Brain microvascular endothelial cell (primary cell): Measurements from ENCODE around the gene PGA3.
"Not testable (repeated sequence)": the region's sequence is repeated elsewhere in the genome, so short reads cannot be mapped to it uniquely, and the experiment has no call there.

Experiments
- DNase-seq: peaks from one replicate; pipeline ENCODE4 v3.0.0-alpha.2; 2020
- H3K27ac ChIP-seq: fragments of 250-450 bp; sonication (Bioruptor Pico); 2 replicates; pipeline ENCODE4 v1.5.1; 2020; ENCODE audit warnings: mild to moderate bottlenecking, moderate library complexity
- H3K27me3 ChIP-seq: fragments of 250-450 bp; sonication (Bioruptor Pico); replicated peaks from 2 replicates; pipeline ENCODE4 v1.5.1; 2020; ENCODE audit warnings: mild to moderate bottlenecking
- H3K36me3 ChIP-seq: fragments of 250-450 bp; sonication (Bioruptor Pico); replicated peaks from 2 replicates; pipeline ENCODE4 v1.5.1; 2020; ENCODE audit warnings: mild to moderate bottlenecking
- H3K4me3 ChIP-seq: 2 replicates; pipeline ENCODE4 v1.5.1; 2011; ENCODE audit warnings: low read depth, mild to moderate bottlenecking, control low read depth, low read length, moderate library complexity
- in situ Hi-C: cut with HindIII; loops from 2 replicates; pipeline ENCODE4 v1.10.0; 2017; ENCODE audit warnings: low sequenced_read_pairs, low pct_ligation_motif_present
- TF ChIP-seq, protein P1 (sequence below): IDR thresholded peaks from 2 replicates; pipeline ENCODE4 v1.5.1; 2011; ENCODE audit warnings: low read depth, mild to moderate bottlenecking, moderate library complexity, low read length, control low read depth, inconsistent platforms; ENCODE audit errors: missing control alignments

Gene PGA3

DNA sequence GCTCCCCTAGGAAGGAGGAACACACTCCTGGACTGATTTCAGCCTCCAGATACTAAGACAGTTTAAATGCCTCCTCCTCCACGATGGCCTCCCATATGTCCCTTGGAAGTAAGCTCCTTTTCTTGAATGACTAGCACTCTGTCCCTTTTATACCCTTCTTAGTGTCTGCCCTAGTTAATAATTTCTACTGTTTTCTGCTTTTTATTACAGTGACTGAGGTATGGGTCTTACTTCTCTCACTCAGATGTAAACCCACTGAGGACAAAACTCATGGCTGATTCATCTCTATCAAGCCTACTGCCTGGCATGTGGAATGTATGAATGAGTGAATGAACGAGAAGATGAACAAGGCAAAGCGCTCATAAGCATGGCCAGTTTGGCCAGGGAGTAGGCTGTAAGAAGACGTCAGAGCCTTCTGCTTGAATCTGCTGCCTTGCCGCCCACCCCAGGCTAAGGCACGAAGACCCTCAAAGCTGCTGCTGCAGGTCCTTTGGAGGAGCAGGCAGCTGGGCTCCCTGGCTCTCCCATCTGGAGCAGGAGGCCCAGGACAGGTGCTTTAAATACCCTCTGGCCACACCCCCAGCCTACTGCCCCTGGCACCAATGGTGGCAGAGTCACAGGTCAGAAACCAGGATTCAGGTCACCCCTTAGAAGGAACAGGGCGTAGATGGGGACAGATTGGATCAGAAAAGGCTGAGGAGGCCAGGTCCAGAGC lies 8.2 kb upstream of the PGA3 start:
- DNase-seq, result no peak
- TF ChIP-seq, protein P1, sequence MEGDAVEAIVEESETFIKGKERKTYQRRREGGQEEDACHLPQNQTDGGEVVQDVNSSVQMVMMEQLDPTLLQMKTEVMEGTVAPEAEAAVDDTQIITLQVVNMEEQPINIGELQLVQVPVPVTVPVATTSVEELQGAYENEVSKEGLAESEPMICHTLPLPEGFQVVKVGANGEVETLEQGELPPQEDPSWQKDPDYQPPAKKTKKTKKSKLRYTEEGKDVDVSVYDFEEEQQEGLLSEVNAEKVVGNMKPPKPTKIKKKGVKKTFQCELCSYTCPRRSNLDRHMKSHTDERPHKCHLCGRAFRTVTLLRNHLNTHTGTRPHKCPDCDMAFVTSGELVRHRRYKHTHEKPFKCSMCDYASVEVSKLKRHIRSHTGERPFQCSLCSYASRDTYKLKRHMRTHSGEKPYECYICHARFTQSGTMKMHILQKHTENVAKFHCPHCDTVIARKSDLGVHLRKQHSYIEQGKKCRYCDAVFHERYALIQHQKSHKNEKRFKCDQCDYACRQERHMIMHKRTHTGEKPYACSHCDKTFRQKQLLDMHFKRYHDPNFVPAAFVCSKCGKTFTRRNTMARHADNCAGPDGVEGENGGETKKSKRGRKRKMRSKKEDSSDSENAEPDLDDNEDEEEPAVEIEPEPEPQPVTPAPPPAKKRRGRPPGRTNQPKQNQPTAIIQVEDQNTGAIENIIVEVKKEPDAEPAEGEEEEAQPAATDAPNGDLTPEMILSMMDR, result no peak
- H3K27ac ChIP-seq, result no peak overlapping the region

DNA sequence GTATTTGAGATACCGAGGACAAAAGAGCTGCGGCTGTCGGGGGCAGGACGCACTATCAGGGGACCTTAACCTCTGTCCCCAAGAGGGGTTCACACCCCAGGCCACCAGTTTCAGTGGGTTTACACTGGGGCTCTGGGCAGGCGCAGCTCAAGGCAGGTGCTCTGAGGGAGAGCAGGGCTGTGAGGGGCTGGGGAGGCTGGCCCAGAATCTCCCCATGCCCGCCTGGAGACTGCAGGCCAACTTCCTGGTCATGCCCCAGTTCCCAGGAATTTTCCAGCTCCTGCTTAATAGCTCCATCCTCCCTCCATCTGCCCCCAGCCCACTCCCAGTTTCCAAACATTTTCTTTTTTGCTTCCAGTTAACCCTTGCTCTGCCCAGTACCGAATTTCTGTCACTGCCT lies 7.6 kb upstream of the PGA3 start:
- TF ChIP-seq, protein P1, result no peak
- Histone ChIP-seq H3K36me3 (no peaks in the 10 kb centered on the region), H3K27ac (no peak overlapping the region), H3K27me3 (no peaks in the 10 kb centered on the region), H3K4me3 (no peak overlapping the region)
- DNase-seq, result no peak
- in situ Hi-C loops, result no loop called here

More for the DNA sequence above, 8.2 kb upstream of the PGA3 start:
- in situ Hi-C loops, result no loop called here
- Histone ChIP-seq H3K27me3 (no peaks in the 10 kb centered on the region), H3K4me3 (no peak overlapping the region), H3K36me3 (no peaks in the 10 kb centered on the region)

DNA sequence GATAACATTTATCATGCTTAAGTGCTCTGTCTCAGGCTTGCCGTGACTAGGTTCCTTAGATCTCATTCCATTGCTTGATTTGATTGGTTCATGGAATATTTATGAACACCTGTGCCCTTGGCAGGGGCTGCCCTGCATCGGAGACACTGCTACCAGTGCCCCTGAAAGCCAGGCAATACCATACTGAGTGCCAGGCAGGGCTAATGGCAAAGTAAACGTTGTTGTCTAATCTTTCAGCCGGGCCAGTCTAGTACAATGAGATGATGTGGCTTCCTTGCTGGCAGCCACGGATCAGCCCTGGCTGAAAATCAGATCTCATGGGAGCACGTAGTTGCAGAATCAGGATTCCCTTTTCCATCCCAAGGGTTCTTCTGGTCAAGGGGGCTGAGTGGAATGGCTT lies 5.0 kb upstream of the PGA3 start:
- in situ Hi-C loops, result no loop called here
- Histone ChIP-seq H3K4me3 (no peak overlapping the region), H3K27ac (no peak overlapping the region), H3K27me3 (peaks cover 6% of the 10 kb centered on the region), H3K36me3 (no peaks in the 10 kb centered on the region)
- TF ChIP-seq, protein P1, result no peak
- no peak for DNase-seq

DNA sequence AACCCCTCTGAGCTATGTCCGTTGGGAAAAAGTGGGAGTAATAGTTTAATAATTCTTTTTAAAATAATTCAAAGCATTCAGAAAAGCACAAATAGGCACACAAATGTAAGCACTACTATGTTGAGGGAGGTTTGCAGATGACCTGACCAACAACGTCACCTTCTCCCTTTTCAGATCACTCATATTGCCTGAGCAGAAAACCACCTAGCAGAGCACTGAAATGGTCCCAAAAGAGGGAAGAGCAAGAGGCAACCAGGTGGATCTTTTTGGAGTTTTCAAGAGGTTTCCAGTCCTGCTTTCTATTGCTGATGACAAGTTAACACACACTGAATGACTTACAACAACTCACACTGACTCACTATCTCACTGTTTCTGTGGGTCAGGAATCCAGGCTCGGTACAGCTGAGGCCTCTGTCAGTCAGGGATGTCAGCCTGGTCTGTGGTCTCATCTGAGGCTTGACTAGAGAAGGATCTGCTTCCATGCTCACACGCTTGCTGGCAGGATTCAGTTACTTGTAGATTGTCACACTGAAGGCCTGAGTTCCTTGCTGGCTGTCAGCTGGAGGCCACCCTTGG lies 4.3 kb upstream of the PGA3 start:
- Histone ChIP-seq H3K27ac (no peak overlapping the region), H3K27me3 (peaks cover 6% of the 10 kb centered on the region)
- in situ Hi-C loops, result no loop called here

DNA sequence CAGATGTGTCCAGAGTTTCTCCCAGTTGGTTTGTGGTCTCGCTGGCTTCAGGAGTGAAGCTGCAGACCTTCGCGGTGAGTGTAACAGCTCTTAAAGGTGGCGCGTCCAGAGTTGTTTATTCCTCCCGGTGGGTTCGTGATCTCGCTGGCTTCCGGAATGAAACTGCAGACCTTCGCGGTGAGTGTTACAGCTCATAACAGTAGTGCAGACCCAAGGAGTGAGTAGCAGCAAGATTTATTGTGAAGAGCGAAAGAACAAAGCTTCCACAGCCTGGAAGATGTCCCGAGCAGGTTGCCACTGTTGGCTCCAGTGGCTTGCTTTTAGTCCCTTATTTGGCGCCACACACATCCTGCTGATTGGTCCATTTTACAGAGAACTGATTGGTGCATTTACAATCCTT lies 1.8 kb upstream of the PGA3 start:
- TF ChIP-seq, protein P1, result no peak
- Histone ChIP-seq H3K27me3 (peaks cover 10% of the 10 kb centered on the region), H3K4me3 (no peak overlapping the region), H3K27ac (no peak overlapping the region), H3K36me3 (no peaks in the 10 kb centered on the region)
- in situ Hi-C loops, result no loop called here
- DNase-seq, result no peak

More for the DNA sequence above, 4.3 kb upstream of the PGA3 start:
- DNase-seq, result no peak
- no peaks in the 10 kb centered on the region for H3K36me3 ChIP-seq
- no peak overlapping the region for H3K4me3 ChIP-seq
- TF ChIP-seq, protein P1, result no peak

DNA sequence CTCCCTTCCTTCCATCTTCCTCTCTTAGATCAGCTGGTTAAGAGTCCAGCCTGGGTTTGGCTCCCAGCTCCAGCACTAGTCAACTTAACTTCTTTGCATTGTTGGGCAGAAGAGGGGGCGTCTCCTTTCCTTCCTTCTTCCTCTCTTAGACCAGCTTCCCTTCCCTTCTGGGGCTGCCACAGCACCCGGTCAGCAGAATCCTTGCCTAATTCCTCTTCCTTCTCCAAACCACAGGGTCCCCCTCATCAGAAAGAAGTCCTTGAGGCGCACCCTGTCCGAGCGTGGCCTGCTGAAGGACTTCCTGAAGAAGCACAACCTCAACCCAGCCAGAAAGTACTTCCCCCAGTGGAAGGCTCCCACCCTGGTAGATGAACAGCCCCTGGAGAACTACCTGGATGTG lies 558 bp downstream of the PGA3 start:
- H3K4me3 ChIP-seq, DNase-seq, H3K27ac ChIP-seq, H3K36me3 ChIP-seq, in situ Hi-C loops, H3K27me3 ChIP-seq: not testable (repeated sequence)

DNA sequence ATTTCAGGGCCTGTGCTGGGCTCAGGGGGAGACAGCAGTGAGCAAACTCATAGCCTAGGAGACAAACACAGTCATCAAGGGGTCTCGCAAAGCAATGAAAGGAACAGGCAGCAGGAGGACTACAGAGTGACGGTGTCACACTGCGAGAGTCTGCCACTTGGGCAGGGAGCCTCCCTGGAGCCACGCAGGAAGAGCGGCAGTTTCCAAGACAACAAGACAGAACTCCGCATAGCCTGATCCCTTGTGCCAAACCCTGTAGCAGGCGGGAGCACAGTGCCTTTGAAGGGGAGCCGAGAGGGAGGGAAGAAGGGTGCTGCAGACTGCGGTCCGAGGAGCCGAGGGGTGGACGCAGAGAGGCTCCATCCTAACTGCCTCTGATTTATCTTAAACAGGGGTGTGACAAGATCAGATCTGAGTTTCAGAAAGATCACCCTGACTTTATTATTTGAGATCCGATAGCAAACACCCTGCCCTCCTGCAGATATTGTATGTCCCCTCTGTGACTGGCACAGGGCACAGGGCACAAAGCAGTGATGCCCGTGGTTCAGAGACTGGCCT lies 1.3 kb downstream of the PGA3 start:
- H3K4me3 ChIP-seq, DNase-seq, H3K27me3 ChIP-seq, H3K36me3 ChIP-seq, in situ Hi-C loops, H3K27ac ChIP-seq: not testable (repeated sequence)

DNA sequence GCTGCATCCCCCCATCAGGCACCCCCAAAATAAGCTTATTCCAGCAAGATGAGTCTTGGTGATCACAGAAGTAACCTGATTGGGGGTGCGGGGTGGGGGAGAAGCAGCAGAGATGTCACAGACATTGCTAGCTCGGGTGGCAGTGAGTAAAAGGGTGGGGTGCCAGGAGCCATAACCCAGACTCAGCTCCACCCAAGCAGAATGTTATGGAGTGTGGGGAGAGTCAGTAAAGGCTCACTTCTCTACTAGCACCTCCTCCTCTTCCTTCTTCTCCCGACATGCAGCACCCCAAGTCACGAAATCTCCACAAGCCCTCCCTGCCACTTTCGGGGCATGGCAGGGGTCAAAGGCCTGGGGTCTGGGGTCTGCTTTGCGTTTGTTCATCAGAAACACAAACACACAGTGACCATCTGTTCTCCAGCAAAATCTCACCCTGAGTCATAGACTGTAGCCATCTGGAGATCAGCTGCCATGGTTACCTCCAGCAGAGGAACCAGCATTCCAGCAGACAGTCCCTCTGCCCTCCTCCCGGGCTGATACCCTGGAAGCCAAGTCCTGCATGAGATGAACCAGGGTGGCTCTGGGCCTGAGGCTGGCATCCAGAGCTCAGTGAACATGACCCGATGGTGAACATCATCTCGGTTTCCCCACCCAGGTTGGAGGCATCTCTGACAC lies 4.5 kb downstream of the PGA3 start:
- H3K4me3 ChIP-seq, H3K36me3 ChIP-seq, in situ Hi-C loops, H3K27me3 ChIP-seq, DNase-seq, H3K27ac ChIP-seq: not testable (repeated sequence)

DNA sequence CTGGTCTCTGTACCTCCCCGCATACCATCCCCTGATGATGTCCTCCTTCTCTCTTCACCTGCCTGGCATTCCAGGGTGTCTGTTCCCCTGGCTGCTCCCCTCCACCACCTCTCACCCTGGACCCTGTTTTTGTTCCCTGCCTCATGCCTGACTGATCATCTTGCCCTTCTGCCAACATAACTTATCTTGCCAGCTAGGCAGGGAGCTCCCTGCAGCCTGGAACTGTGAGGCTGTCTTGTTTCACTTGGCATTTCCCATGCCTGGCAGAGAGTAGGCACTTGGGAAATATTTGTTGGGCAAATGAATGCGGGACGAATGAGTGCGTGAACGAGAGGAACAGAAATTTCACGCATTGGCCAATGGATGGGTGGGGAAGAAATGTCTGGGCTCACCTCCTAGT lies 7.3 kb downstream of the PGA3 start:
- DNase-seq, H3K27me3 ChIP-seq, in situ Hi-C loops, H3K36me3 ChIP-seq, H3K4me3 ChIP-seq, H3K27ac ChIP-seq: not testable (repeated sequence)
